Measurements from ENCODE around the gene SORL1.
A peak's percentile ranks its signal among the peaks of the same experiment; 100 is the strongest.

The SORL1 gene

GRCh38 chr11:121510438-121510837 lies 58.3 kb downstream of the SORL1 start:
- no peak for DNase-seq

GRCh38 chr11:121512468-121513465 lies 60.7 kb downstream of the SORL1 start:
- no peak for DNase-seq

GRCh38 chr11:121513807-121514206 lies 61.7 kb downstream of the SORL1 start:
- no peak for DNase-seq

DNA sequence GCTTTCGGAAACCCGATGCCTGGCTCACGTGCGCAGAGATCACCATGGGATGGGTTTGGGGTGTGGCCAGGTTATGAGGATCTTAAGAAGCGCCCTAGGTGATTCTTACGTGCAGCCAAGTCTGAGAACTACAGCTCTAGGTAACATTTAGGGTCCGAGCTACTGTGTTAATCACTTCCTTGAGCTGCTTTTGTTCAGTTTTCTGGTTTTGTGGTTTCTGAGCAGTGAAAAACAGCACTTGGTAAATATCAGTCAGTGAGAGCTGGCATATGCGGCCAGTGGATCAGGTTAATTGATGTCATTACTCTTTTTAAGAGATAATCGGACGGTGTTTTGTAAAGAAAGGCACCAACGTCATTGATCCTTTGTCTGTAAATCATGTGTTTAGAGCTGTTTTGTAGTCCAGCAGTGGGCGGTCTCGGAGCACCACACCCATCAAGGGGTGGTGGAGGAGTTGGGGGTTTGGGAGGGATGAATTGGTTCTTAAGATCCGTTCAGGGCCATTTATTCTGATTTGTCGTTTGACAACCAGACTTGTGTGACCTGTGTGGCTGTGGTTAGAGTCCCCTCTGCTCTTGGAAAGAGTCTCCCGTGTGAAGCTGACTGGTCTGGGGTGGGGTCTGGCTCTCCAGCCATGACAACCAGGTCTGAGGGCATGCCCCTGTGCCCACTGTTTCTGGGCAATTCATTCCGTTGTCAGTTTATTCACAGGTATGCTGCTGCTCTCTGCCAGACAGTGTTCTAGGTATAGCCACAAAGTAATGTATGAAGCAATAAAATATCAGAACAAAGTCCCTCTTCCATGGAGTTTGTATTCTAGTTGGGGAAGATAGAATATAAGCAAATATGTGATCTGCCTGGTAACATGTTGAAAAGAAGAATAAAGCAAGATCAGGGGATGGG lies 62.6 kb downstream of the SORL1 start:
- DNase-seq: no peak

DNA sequence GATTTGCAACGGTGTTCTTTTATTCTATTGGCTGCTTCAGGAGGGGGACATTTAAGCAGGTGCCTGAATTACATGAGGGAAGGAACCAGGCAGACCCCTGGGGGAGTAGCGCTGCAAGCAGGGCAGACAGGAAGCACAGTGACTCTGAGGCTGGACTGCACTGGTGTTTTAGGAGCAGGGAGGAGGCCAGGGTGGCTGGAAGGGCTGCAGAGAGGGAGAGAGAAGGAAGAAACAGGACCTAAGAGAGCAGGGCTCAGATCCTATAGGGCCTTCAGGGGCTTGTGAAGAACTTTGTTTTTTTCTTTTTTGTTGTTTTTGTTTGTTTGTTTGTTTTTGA lies 63.2 kb downstream of the SORL1 start:
- DNase-seq: no peak

DNA sequence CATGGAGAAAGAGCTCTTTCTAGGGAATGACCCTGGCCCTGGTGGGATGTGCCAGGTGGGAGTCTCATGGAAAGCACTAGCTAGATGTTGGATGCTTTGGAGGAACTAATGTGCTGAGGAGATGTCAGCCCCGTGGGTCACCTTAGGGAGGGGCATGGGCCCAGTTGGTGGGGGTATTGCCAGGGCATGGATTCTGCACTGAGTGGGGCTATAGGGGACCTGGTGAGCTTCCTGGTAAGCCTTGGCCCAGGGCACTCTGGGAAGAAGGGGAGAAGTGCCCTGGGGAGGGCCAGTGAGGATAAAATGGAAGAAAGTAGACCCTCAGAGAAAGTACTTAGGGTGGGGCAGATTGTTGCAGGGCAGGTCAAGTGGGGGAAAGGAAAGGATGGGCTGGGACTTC lies 65.9 kb downstream of the SORL1 start:
- DNase-seq: no peak

DNA sequence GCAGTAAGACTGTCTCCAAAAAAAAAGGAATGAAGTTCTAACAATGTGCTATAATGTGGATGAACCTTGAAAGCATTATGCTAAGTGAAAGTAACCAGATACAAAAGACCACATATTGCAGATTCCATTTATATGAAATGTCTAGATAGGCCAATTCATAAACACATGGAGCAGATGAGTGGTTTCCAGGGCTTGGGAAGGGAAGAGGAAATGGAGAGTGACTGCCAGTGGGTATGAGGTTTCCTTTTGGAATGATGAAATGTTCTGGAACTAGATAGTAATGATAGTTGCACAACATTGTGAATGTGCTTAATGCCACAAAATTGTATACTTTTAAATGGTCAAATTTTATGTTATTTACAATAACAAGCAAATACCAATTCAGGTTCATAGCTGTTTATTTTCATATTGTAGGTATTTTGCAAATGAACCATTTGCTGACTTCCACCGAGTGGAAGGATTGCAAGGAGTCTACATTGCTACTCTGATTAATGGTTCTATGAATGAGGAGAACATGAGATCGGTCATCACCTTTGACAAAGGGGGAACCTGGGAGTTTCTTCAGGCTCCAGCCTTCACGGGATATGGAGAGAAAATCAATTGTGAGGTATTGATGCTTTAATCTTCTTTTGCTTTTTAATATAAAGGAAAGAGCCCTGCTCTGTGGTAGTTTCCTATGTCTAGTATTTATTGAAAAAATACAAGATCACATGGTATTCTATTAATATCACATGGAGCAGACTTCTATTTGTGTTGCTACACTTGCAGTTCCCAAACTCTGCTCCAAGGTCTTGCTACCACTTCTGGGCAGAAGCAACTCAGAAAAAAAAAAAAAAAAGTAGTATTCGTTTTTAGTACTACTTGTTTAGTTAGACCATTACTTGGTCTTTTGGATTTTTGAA lies 68.4 kb downstream of the SORL1 start:
- no peak for DNase-seq

- DNase-seq: peak; percentile 47
Measured at GRCh38 chr11:121521145-121522042, 69.3 kb downstream of the SORL1 start.

- DNase-seq: no peak
Measured at GRCh38 chr11:121522043-121522941, 70.2 kb downstream of the SORL1 start.

DNA sequence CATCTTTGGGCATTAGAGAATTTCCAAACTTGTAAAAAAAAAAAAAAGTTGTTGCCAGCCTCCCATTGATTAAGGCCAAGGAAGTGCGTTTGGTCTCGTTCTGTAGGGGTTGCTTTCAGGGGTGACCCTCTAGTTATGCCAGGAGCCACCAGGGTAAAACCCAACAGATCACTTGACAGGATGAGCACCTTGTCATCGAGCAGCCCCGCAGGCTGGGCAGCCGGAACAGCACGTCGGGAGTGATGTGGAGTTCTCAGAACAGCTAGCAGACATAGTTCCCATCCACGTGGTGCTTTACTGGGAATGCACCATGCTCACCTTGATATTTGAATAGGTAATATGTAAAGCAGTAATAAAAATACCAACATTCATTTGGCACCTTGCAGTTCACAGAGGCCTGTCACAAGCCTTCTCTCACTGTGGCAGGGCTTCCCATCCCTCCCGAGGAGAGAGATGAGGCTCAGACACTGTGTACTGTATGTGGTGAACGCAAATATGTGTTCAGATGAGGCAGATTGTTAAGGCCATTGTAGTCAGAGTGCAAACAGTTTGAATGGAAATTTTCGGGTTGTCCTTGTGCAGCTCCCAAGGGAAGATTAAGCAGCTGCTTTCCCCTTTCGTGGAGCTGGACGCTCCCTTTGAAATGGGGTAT lies 71.6 kb downstream of the SORL1 start:
- no peak for DNase-seq

DNA sequence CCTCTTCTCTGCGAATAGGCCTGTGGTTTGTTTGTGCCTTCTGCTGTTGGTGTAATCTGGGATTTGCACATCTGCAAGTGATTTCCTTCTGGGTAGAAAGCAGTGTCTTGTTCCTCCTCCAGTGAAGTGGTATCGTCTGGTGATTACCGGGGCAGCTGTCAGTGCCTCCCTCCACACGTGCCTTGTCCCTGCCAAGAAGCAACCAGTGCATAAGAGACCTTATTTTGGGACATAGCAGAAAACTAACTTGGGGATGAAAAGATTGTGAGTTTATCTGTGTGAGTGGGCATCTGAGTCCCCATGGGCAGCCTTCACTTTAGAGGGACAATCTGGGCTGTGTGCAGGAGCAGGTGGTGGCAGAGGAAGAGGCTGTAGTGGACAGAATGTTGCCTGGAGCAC lies 72.1 kb downstream of the SORL1 start:
- no peak for DNase-seq

GRCh38 chr11:121525376-121525775 lies 73.3 kb downstream of the SORL1 start:
- no peak for DNase-seq

DNA sequence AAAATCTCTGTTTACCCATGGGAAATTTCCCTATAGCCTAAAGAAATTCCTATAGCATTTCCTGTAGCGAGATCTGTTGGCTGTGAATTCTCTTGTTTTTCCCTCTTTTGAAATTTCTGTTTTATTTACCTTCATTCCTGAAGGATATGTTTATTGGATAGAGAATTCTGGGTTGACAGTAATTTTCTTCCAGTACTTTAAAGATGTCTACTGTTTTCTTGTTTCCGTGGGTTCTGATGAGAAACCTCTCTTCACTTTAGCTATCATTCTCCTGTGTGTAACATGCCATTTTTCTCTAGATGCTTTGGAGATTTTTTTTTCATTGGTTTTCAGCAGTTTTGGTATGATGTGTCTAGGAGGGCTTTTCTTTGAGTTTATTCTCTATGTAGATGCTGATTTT lies 78.1 kb downstream of the SORL1 start:
- no peak for DNase-seq

DNA sequence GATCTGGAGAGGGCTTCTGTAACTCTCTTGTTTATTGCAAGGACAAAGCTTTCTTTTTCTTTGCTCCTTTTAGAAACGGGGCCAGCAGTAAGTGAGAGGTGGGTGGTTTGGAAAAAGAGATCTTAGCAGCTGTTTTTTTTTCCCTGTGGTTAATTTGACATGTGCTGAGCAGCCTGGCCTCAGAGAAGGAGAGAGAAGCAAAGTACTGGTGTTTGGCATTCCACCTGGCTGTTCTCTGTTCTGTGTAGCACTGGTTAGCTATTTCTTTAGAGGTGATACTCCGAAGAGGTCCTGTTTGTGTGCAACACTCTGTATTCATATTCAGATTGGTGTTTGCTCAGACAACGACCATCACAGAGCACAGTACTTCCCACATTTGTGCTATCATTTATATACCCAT lies 81.5 kb downstream of the SORL1 start:
- no peak for DNase-seq

GRCh38 chr11:121534131-121535093 lies 82.3 kb downstream of the SORL1 start:
- DNase-seq: no peak

- DNase-seq: no peak
Measured at GRCh38 chr11:121535129-121535796, 83.1 kb downstream of the SORL1 start.

DNA sequence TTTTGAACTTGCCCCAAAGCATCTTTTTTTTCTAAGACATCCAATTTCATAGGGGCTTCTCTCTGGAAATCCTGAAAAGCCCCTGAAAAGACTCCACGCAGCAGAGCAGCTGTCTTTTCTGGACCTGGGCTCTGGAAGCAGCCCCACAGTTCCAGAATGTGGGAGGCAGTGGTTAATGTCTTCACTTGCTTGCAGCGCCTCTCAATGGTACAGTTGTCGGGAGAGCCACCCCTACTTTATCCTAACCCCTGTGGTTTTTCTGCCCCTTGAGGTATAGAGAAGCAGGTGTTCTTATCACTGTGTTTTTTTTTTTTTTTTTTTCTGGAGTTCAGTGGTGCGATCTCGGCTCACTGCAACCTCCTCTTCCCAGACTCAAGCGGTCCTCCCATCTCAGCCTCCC lies 84.0 kb downstream of the SORL1 start:
- DNase-seq: no peak

- no peak for DNase-seq
Measured at GRCh38 chr11:121538054-121538453, 85.9 kb downstream of the SORL1 start.
